PC-9 (cell line): ENCODE measurements around the gene SFRP5.

Experiments
- EZH2 ChIP-seq: fragments of 200-600 bp; sonication (generic); IDR thresholded peaks from 2 replicates; pipeline ENCODE4 v1.8.0; 2017; ENCODE audit warnings: antibody characterized with exemption, low read depth
- TF ChIP-seq, protein P1 (sequence below): fragments of 200-600 bp; sonication (generic); conservative IDR thresholded peaks from 2 replicates; pipeline ENCODE4 v1.6.1; 2017; ENCODE audit warnings: mixed run types, antibody characterized with exemption, mild to moderate bottlenecking, moderate library complexity

- no peak for TF ChIP-seq EZH2
- TF ChIP-seq, protein P1, sequence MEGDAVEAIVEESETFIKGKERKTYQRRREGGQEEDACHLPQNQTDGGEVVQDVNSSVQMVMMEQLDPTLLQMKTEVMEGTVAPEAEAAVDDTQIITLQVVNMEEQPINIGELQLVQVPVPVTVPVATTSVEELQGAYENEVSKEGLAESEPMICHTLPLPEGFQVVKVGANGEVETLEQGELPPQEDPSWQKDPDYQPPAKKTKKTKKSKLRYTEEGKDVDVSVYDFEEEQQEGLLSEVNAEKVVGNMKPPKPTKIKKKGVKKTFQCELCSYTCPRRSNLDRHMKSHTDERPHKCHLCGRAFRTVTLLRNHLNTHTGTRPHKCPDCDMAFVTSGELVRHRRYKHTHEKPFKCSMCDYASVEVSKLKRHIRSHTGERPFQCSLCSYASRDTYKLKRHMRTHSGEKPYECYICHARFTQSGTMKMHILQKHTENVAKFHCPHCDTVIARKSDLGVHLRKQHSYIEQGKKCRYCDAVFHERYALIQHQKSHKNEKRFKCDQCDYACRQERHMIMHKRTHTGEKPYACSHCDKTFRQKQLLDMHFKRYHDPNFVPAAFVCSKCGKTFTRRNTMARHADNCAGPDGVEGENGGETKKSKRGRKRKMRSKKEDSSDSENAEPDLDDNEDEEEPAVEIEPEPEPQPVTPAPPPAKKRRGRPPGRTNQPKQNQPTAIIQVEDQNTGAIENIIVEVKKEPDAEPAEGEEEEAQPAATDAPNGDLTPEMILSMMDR: no peak
Observed at GRCh38 chr10:97811958-97812357, 40.2 kb upstream of the SFRP5 start.
